ENCODE measurements around the gene HRH2. TPM values are rescaled to one million over a fixed set of nuclear protein-coding genes. Genes with fewer than 3 reads are reported as not detected.

HRH2 gene
- total RNA-seq, 2 experiments from 2014 or later, result 23.2 to 24.5 TPM

GRCh38 chr5:175706499-175706898, 48.6 kb downstream of the HRH2 start:
- Mint-ChIP-seq H3K36me3 (ENCODE audit: low read depth) (peaks cover 16% of the 10 kb centered on the region), H3K4me3 (no peak overlapping the region), H3K9me3 (no peaks in the 10 kb centered on the region), H3K27me3 (no peaks in the 10 kb centered on the region), H3K27ac (no peak overlapping the region), H3K4me1 (ENCODE audit: low read depth) (peaks cover 3% of the 10 kb centered on the region)
- no peak for DNase-seq
- ChIA-PET POLR2A (interaction anchor here (0.8 kb wide), 1 partner anchor 932 kb away, joined by 3 read pairs; no protein-coding TSS in a partner anchor), CTCF (interaction anchor here (1.5 to 4.5 kb wide), 3 partner anchors 12 to 24 kb away, joined by 4 to 19 read pairs (median 16); no protein-coding TSS in a partner anchor)
- ATAC-seq, result no peak
- intact Hi-C loops (cut with micrococcal nuclease), result no loop called here
- no peak for TF ChIP-seq CTCF (IDR thresholded peaks at IDR 0.05)

- no peak for ATAC-seq
- POLR2A ChIA-PET, result interaction anchor here (1.2 kb wide), 1 partner anchor 11 kb away, joined by 4 read pairs; no protein-coding TSS in a partner anchor
- intact Hi-C loops (cut with micrococcal nuclease), result no loop called here
- Mint-ChIP-seq H3K9me3 (no peaks in the 10 kb centered on the region), H3K36me3 (ENCODE audit: low read depth) (peaks cover 9% of the 10 kb centered on the region), H3K4me1 (ENCODE audit: low read depth) (peaks cover 3% of the 10 kb centered on the region), H3K27ac (no peak overlapping the region), H3K27me3 (no peaks in the 10 kb centered on the region), H3K4me3 (no peak overlapping the region)
- TF ChIP-seq CTCF (IDR thresholded peaks at IDR 0.05), result no peak
- CTCF ChIA-PET, result interaction anchor here (1.0 to 1.3 kb wide), 3 partner anchors 11 to 174 kb away, joined by 3 to 5 read pairs (median 4); no protein-coding TSS in a partner anchor
- DNase-seq, result no peak
Measured at GRCh38 chr5:175707751-175708375, 50.0 kb downstream of the HRH2 start.

- intact Hi-C loops (cut with micrococcal nuclease), result no loop called here
- POLR2A ChIA-PET, result no interaction called here
- H3K27me3 Mint-ChIP-seq, result no peaks in the 10 kb centered on the region
- DNase-seq (no peak), ATAC-seq (no peak)
- TF ChIP-seq CTCF (IDR thresholded peaks at IDR 0.05), result no peak
- CTCF ChIA-PET, result interaction anchor here (1.1 to 5.7 kb wide), 4 partner anchors 9 to 176 kb away, joined by 3 to 32 read pairs (median 6); no protein-coding TSS in a partner anchor
- no peak overlapping the region for H3K4me3 Mint-ChIP-seq
- H3K27ac Mint-ChIP-seq, result no peak overlapping the region
- peaks cover 6% of the 10 kb centered on the region for H3K36me3 Mint-ChIP-seq (ENCODE audit: low read depth)
- H3K4me1 Mint-ChIP-seq (ENCODE audit: low read depth), result peaks cover 3% of the 10 kb centered on the region
- H3K9me3 Mint-ChIP-seq, result no peaks in the 10 kb centered on the region
Measured at GRCh38 chr5:175709276-175709781, 51.5 kb downstream of the HRH2 start.

GRCh38 chr5:175710326-175710725, 52.5 kb downstream of the HRH2 start:
- H3K36me3 Mint-ChIP-seq (ENCODE audit: low read depth), result peaks cover 6% of the 10 kb centered on the region
- peaks cover 3% of the 10 kb centered on the region for H3K4me1 Mint-ChIP-seq (ENCODE audit: low read depth)
- H3K9me3 Mint-ChIP-seq, result no peaks in the 10 kb centered on the region
- ChIA-PET CTCF (interaction anchor here (1.1 to 5.7 kb wide), 5 partner anchors 8 to 177 kb away, joined by 3 to 32 read pairs (median 5); no protein-coding TSS in a partner anchor), POLR2A (no interaction called here)
- no peak overlapping the region for H3K4me3 Mint-ChIP-seq
- intact Hi-C loops (cut with micrococcal nuclease), result no loop called here
- ATAC-seq (no peak), DNase-seq (no peak)
- H3K27ac Mint-ChIP-seq, result no peak overlapping the region
- H3K27me3 Mint-ChIP-seq, result no peaks in the 10 kb centered on the region
- TF ChIP-seq CTCF (IDR thresholded peaks at IDR 0.05), result no peak

- ChIA-PET CTCF (interaction anchor here (1.4 to 5.7 kb wide), 4 partner anchors 18 to 179 kb away, joined by 3 to 32 read pairs (median 6); no protein-coding TSS in a partner anchor), POLR2A (interaction anchor here (0.8 kb wide), 1 partner anchor 11 kb away, joined by 3 read pairs; no protein-coding TSS in a partner anchor)
- intact Hi-C loops (cut with micrococcal nuclease), result no loop called here
- ATAC-seq, result no peak
- Mint-ChIP-seq H3K4me1 (ENCODE audit: low read depth) (peaks cover 3% of the 10 kb centered on the region), H3K9me3 (peaks cover under 1% of the 10 kb centered on the region), H3K4me3 (no peak overlapping the region), H3K36me3 (ENCODE audit: low read depth) (peaks cover 6% of the 10 kb centered on the region), H3K27ac (no peak overlapping the region), H3K27me3 (no peaks in the 10 kb centered on the region)
- TF ChIP-seq CTCF (IDR thresholded peaks at IDR 0.05), result no peak
- no peak for DNase-seq
Measured at GRCh38 chr5:175711031-175711430, 53.2 kb downstream of the HRH2 start.
